A673 (cell line): ENCODE results near the gene STIM1.

Experiments used
- EZH2 ChIP-seq: fragments of 200-600 bp; sonication (generic); IDR thresholded peaks from 2 replicates; pipeline ENCODE4 v1.6.1; 2017; ENCODE audit warnings: borderline replicate concordance, low read depth, mild to moderate bottlenecking, mixed read lengths, antibody characterized with exemption, low read length; ENCODE audit not compliant: poor library complexity, severe bottlenecking
- TF ChIP-seq, protein P1 (sequence below): fragments of 300-800, 200-600 bp; sonication (generic); conservative IDR thresholded peaks from 2 replicates; pipeline ENCODE4 v1.5.1; 2017; ENCODE audit warnings: low read depth, mild to moderate bottlenecking, antibody characterized with exemption, low read length, moderate library complexity, mixed read lengths

DNA sequence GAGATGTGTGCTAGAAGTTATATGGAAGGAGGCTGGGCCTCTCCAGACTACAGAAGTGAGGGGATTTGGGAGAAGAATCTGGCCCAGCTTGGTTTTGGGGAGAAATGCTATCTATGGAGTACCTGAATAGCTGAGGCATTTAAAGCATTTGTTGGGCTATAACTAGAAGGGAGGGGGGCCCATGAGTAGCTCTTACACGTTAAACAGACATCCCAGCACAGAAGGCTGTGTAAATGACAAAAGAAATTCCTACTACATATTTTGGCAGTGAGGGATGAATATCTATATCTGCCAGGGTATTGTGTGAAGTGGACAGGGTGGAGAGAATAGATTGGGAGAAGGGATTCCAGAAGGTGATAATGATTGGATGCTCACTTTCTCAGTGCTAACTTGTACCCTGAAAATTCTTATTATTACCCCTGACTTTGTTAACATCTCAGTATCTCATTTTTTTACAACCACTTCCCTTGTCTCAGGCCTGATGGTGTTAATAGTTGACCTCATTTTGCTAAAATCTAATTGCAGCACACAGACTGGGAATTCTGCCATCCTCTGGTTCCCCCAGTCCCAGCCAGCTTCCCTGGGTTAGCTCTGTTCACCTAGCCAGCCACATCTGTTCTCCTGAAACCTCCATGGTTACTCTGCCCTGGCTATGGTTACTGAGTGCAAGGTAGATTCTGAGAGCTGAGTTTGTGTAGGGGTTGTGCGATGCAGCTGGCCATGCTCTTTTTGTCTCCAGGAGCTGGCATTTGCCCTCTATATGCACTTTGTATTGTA lies 210.3 kb downstream of the STIM1 start:
- TF ChIP-seq, protein P1, sequence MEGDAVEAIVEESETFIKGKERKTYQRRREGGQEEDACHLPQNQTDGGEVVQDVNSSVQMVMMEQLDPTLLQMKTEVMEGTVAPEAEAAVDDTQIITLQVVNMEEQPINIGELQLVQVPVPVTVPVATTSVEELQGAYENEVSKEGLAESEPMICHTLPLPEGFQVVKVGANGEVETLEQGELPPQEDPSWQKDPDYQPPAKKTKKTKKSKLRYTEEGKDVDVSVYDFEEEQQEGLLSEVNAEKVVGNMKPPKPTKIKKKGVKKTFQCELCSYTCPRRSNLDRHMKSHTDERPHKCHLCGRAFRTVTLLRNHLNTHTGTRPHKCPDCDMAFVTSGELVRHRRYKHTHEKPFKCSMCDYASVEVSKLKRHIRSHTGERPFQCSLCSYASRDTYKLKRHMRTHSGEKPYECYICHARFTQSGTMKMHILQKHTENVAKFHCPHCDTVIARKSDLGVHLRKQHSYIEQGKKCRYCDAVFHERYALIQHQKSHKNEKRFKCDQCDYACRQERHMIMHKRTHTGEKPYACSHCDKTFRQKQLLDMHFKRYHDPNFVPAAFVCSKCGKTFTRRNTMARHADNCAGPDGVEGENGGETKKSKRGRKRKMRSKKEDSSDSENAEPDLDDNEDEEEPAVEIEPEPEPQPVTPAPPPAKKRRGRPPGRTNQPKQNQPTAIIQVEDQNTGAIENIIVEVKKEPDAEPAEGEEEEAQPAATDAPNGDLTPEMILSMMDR, result no peak
- TF ChIP-seq EZH2, result no peak
